ENCODE results near the gene MYH9. TPM values are rescaled to one million over a fixed set of nuclear protein-coding genes. Genes with fewer than 3 reads are reported as not detected.

The MYH9 gene
- total RNA-seq, 4 donors from 2014 or later, result 228 to 375 (median 275) TPM

DNA sequence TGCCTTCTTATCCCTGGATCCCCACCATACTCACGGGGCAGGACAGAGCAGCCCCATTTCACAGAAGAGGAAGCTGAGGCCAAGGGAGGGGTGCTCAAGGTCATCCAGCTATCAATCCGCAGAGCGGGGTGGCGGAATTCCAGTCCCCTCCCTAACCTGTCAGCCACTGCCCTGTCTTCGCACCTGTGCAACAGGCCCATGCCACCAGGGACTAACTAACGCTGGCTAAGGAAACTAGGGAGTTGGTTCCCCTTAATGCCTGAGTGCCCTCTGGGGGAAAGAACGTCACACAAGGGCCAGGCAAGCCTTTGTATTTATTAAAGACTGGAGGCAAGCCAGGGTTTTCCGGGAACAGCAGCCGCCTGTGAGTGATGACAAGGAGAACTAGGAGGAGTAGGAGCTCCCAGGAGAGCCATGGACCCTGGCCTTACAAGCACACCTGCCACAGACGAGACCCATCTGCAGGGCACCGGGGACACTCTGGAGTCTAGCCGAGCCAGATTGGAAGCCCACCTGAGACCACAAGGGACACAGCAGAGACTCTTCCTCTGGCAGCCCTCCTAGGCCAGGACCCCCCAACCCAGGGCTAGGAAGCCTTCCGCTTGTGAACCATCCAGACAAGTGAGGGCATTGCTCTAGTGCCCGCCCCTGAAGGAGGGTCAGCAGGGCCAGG, 64.4 kb downstream of the MYH9 start:
- peaks cover 53 to 60% of the 10 kb centered on the region in 2 donors for H3K4me1 ChIP-seq
- H3K4me3 ChIP-seq (replicated peaks in 1 of 3), result no peak overlapping the region

DNA sequence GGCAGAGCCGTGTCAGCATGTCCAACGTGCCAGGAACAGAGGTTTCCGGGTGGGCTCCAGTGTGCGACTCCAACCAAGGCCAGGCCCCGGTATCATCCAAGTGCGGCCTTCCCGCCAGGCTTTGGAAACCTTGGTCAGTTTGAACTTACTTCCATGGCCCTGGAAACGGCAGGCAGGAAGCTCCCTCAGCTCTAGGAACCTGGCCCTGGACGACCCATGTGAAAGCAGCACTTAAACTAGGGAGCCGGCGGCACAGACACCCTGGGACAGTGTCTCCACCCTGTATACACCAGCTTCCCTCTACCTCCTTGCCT, 65.2 kb downstream of the MYH9 start:
- peak overlapping the region; percentile 98 to 99 (median 98) for H3K27ac ChIP-seq
- WGBS, 2 donors, result 72 to 83% methylated on average over 6 to 11 of the region's 11 CpGs
- no peak for DNase-seq

More for the DNA sequence above, 64.4 kb downstream of the MYH9 start:
- Histone ChIP-seq H3K27ac (peak overlapping the region; percentile 98 to 99 (median 98)), H3K36me3 (peaks cover 44 to 47% of the 10 kb centered on the region in 2 donors), H3K9me3 (no peaks in the 10 kb centered on the region), H3K27me3 (no peaks in the 10 kb centered on the region)
- WGBS, 2 donors, result 39 to 43% methylated on average over 9 of the region's 14 CpGs
- TF ChIP-seq, protein P1, sequence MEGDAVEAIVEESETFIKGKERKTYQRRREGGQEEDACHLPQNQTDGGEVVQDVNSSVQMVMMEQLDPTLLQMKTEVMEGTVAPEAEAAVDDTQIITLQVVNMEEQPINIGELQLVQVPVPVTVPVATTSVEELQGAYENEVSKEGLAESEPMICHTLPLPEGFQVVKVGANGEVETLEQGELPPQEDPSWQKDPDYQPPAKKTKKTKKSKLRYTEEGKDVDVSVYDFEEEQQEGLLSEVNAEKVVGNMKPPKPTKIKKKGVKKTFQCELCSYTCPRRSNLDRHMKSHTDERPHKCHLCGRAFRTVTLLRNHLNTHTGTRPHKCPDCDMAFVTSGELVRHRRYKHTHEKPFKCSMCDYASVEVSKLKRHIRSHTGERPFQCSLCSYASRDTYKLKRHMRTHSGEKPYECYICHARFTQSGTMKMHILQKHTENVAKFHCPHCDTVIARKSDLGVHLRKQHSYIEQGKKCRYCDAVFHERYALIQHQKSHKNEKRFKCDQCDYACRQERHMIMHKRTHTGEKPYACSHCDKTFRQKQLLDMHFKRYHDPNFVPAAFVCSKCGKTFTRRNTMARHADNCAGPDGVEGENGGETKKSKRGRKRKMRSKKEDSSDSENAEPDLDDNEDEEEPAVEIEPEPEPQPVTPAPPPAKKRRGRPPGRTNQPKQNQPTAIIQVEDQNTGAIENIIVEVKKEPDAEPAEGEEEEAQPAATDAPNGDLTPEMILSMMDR (IDR thresholded peaks at IDR 0.05), result peak in 2 of 6 experiments; percentile 26 to 31
- peak in 1 of 2 donors; percentile 44 for TF ChIP-seq POLR2A (IDR thresholded peaks at IDR 0.05)
- intact Hi-C loops (cut with DNase I), result no loop called here
- peak; percentile 90 to 92 for DNase-seq

DNA sequence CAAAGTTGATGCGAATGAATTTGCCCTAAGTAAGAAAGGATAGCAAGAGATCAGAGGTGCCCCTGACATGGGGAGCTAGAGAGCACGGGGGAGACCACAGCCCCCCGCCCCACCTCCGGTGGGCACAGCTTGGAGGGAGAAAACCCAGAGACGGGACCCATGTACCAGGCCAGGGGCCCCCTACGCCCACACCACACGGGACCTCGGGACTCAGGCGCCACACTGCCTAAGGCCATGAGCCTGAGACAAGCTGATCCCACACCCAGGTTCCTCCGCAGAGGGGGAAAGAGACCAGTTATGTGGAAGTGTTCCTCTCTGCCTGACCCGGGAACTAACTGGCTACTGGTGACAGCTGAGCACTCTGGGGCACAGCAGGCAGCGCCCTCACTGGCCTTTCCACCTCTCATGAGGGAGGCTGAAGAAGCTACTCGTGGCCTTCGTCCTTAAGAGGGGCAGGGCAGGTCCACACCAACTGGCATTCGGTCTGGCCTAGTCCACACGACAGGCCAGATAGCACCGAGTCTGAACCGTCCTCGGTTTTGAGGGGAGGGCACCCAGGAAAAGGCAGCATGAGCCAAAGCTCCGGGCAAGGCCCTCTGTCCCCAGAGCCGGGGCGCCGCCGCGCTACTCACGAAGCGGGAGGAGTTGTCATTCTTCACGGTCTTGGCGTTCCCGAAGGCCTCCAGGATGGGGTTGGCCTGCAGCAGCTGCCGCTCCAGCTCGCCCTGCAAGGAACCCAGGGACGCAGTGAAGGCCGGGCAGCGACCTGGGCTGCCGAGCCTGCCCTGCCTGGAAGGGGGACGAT, 65.8 kb downstream of the MYH9 start:
- intact Hi-C loops (cut with DNase I), result no loop called here
- no peak for DNase-seq
- peak overlapping the region in 2 of 3 donors; percentile 98 to 99 for H3K27ac ChIP-seq
- TF ChIP-seq POLR2A (IDR thresholded peaks at IDR 0.05), result no peak
- TF ChIP-seq, protein P1 (IDR thresholded peaks at IDR 0.05), result no peak
- H3K27me3 ChIP-seq, result no peaks in the 10 kb centered on the region
- peaks cover 58 to 60% of the 10 kb centered on the region in 2 donors for H3K36me3 ChIP-seq
- no peak overlapping the region for H3K4me3 ChIP-seq (replicated peaks in 1 of 3)
- WGBS, 2 donors, result 92 to 93% methylated on average over 31 to 37 of the region's 37 CpGs
- H3K4me1 ChIP-seq, result peaks cover 42 to 46% of the 10 kb centered on the region in 2 donors
- H3K9me3 ChIP-seq, result no peaks in the 10 kb centered on the region

More for the DNA sequence above, 65.2 kb downstream of the MYH9 start:
- peaks cover 52 to 55% of the 10 kb centered on the region in 2 donors for H3K36me3 ChIP-seq
- peaks cover 45 to 52% of the 10 kb centered on the region in 2 donors for H3K4me1 ChIP-seq
- intact Hi-C loops (cut with DNase I), result no loop called here
- no peak for TF ChIP-seq POLR2A (IDR thresholded peaks at IDR 0.05)
- TF ChIP-seq, protein P1 (IDR thresholded peaks at IDR 0.05), result no peak
- no peak overlapping the region for H3K4me3 ChIP-seq (replicated peaks in 1 of 3)
- no peaks in the 10 kb centered on the region for H3K9me3 ChIP-seq
- no peaks in the 10 kb centered on the region for H3K27me3 ChIP-seq

DNA sequence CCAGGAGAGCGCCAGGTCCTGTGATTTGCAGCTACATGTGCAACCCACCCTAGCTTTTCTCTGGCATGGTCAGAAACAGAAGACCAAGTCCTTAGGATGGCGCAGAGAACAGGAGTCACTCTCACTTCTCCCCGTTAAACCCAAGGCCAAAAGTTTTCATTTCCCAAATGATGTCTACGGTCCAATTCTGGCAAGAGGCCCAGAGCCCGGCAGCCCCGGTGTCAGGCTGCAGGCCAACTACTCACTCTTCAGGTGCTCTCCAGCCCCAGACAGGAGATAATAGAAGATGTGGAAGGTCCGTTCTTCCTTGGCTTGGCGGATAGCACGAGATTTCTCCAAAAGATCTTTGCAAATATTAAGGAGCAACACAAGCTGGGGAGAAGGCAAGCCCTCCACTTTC, 67.2 kb downstream of the MYH9 start:
- no peak overlapping the region for H3K4me3 ChIP-seq (replicated peaks in 1 of 3)
- H3K9me3 ChIP-seq, result no peaks in the 10 kb centered on the region
- peaks cover 61 to 66% of the 10 kb centered on the region in 2 donors for H3K36me3 ChIP-seq
- intact Hi-C loops (cut with DNase I), result no loop called here
- WGBS, 2 donors, result 52 to 53% methylated on average over 9 of the region's 9 CpGs
- H3K27me3 ChIP-seq, result no peaks in the 10 kb centered on the region
- H3K4me1 ChIP-seq, result peaks cover 30 to 32% of the 10 kb centered on the region in 2 donors
- peak; percentile 35 to 40 for DNase-seq
- peak overlapping the region in 1 of 3 donors; percentile 99 for H3K27ac ChIP-seq
- TF ChIP-seq POLR2A (IDR thresholded peaks at IDR 0.05), result no peak
- TF ChIP-seq, protein P1 (IDR thresholded peaks at IDR 0.05), result no peak
